GM18505 (cell line): ENCODE results near the gene UBTD2.

Source experiments
- ATAC-seq: cut with Tn5 transposase; IDR thresholded peaks from one replicate; pipeline ENCODE4 v1.9.1; 2021; ENCODE audit not compliant: unreplicated experiment
- POLR2A ChIP-seq: IDR thresholded peaks from 4 replicates; pipeline ENCODE4 v1.6.1; 2011; ENCODE audit warnings: borderline replicate concordance; ENCODE audit not compliant: insufficient read depth, insufficient read length; ENCODE audit errors: extremely low read depth

Gene UBTD2

DNA sequence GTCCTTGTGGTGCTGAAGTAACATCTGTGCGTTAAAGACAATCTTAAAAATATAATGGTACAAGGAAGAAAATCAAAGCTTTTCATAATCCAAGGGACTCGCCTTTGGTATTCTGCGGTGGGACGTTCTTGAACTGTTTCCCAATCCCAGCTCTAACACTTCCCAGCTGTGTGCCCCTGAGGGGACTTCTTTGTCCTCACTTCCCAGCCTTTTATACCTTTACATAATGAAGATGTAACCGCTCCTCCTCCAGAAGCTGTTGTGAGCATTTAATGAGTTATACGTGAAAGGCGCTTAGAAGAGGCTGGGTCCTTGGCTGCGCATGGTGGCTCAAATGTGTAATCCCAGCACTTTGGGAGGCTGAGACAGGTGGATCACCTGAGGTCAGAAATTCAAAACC, 112.4 kb downstream of the UBTD2 start:
- ATAC-seq, result no peak
- TF ChIP-seq POLR2A, result no peak

DNA sequence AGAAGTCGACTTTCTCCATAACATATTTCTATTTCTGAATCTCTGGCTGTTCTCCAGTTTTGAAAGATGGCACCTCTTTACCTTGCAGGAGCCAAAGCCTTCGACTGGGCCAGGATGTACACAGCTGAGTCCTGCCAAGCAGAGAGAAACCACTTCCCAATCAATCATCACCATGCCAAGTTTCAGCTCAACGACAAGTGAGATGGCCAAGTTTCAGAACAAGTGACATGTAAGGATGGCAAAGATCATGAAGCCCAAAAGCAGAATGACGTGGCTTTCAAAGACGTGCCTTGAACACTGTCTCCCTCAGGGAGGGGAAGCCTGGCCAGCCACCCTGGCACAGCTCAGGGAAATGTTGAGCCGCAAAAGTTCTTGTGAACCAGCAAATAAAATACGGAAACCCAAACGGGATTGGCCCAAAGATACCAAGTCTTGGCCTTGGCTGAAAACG, 113.3 kb downstream of the UBTD2 start:
- TF ChIP-seq POLR2A, result no peak
- ATAC-seq, result no peak

DNA sequence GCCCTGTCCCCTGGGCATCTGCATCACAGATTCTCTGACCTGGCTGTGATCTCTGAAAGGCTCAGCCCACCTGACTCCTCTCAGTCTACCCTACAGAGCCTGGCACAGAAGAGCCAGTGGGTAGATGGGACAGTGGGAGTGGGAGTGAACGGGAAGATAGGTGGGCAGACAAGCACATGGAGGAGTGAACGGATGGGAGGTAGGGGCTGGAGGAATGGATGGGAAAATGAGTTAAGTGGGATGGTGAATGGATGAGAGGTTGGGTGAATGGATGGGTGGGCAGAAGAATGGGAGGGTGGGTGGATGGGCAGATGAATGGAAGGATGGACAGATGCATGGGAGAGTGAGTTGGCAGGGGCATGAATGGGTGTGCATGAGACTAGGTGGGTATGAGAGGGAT, 114.3 kb downstream of the UBTD2 start:
- no peak for ATAC-seq
- no peak for TF ChIP-seq POLR2A

DNA sequence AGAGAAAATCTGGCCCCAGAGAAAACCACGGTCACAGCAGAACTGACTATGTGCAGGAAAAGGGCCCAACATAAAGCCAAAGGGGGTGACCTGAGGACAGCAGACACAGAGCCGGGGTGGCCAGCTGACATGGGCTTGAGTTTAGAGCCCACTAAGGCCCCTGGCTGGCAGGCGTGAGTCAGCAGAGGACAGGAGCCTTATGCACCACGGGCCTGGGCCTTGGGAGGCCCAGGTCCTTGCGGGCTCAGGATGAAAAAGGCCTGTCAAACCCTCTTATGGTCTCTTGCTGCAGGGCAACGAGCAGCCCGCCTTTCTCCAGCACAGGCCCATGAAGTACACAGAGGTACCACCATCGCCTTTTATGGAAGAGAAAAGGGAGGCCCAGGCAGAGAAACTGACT, 115.3 kb downstream of the UBTD2 start:
- no peak for TF ChIP-seq POLR2A
- no peak for ATAC-seq

DNA sequence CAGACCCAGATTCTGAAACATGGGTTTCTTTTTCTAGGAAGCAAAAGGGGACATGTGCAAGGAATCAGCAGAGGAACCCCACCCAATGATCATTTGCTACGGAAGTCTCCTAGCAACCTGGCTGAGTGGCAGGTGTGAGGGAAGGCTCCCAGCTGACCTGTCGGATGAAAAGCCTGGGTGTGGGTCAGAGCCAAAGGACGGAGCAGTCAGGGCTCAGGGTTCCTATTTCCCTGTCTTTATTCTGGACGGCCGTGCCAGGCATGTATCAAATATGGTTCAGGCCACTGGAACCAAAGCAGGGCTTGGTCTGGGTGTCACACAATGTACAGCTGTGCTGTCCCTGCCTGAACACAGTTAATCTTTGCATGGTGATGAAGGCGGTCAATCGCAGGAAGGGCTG, 115.7 kb downstream of the UBTD2 start:
- no peak for ATAC-seq
- TF ChIP-seq POLR2A, result no peak

DNA sequence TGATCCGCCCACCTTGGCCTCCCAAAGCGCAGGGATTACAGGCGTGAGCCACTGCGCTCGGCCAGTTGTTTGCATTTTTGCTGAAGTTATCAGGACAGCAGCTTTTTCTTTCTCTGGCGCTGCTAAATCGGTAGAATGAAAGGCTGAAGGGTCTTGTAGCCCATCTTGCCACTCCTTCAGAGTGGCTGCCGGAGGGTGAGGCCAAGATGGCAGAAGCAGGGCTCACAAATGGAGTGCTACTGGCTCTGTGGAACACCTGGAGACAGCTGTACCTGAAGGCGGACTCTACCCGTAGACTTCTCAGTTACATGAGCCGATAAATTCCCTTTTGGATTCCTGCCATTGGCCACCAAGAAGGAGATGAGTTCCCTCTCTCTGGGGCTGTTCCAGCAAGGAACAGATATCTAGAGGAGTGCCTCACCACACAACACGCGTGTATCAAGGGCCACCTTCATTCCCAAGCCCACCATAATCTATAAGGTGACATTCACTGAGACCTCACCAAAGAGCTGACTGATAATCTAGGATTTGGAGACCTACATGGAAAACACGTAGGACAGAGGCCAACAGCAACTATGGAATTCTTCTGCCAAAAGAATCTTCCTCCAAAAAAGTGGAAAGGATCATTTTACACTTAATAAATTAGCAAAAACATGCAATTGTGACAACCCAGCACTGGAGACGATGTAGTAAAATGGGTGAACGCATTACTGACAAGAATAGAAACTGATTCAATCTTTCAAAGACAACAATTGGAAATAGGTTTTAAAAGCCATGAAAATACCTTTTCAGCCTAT, 117.3 kb downstream of the UBTD2 start:
- TF ChIP-seq POLR2A, result no peak
- ATAC-seq, result no peak

DNA sequence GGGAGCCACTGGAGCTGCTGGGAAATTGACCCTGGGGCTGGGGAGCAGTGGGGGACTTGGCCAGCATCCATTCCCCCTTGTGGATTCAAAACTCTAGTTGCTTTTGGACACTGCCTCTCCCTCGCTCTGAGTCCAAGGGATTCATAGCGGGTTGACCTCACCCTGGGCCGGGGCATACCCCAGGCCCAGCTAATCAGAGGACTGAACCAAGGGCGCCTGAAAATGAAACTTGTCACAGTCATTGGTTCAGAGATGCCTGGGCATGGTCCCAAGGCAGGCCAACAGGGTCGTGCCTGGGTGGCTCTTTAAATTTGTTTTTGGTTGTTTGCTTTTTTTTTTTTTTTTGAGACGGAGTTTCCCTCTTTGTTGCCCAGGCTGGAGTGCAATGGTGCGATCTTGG, 118.1 kb downstream of the UBTD2 start:
- TF ChIP-seq POLR2A, result no peak
- ATAC-seq, result peak; percentile 58

DNA sequence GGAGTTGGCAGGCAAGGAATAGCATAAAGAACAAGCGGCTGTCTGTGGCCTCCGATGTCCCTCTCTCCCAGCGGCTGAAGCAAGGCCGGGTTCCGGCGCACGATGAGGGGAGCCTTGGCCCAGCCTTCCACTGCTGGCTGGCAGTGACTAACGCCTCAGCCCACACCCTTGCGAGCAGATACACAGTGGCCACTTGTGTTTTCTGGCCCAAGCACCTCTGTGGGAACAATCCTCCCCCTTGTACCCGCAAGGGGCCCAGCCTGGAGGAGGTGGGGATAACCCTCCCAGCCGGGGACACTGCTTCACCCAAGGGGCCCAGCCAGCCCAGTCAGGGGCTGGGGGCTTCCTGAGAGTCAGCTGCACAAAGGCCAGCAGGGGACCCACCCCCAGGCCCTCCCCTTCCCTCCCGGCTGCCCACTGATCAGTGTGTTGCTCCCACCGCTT, 118.8 kb downstream of the UBTD2 start:
- no peak for TF ChIP-seq POLR2A
- ATAC-seq, result no peak

DNA sequence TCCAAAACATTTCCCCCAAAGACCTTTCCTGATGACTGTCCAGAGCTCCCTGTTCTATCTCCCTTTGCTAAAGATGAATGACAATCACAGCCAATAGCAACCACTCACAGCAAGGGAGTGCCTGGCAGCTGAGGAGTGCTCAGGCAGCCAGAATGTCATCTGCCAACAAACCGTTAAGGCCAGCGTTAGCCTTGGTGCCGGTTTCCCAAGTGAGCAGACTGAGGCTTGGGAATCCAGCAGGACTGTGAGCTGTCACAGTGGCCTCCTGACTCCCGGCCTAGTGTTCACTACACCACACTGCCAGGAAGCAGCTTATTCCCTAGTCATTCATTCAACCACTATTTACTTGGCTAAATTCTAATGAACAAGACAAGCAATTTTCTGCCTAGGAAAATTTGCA, 120.2 kb downstream of the UBTD2 start:
- ATAC-seq, result no peak
- no peak for TF ChIP-seq POLR2A

DNA sequence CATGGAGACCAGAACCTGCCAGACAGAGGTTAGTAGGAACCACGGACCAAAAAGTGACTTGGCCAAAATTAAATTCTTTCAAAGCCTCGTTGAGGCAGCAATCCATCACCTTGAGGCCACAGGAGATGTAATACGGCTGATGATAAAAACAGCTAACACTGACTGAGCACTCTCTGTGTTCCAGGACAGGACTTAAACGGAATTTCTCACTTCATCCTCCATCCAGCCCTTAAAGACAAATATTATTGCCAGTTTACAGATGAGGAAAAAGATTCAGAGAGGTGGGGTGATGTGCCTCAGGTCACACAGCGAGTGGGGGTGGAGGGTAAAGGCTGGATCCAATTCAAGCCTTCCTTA, 120.6 kb downstream of the UBTD2 start:
- no peak for TF ChIP-seq POLR2A
- ATAC-seq, result no peak

DNA sequence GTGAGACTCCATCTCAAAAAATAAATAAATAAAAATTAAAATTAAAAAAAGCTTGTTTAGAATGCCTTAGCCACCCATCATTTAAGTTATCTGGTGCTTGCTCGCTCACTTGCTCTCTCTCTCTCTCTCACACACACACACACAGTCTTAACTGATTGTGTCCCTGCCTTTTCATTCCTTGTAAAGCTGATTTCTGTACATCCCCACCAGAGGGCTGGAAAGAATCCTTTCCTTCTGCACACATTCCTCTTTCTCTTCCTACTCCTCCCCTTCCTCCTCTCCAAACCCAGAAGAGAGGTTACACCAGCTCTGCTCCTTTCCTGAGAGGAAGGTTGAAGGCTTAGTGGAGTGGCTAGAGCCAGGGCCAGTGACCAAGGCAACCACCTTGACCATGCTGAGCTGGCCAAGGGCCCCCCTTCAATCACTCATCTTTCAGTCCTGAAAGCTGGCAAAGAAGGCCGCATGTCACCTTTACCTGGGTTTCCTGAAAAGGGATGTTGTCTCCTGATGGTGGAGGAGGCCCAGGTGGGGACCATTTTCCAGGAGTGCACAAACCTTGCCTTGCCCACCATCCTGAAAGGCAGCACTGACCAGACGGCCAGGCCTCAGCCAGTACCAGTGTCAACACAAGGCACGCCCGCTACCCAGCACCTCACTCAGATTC, 121.1 kb downstream of the UBTD2 start:
- ATAC-seq, result no peak
- TF ChIP-seq POLR2A, result no peak

DNA sequence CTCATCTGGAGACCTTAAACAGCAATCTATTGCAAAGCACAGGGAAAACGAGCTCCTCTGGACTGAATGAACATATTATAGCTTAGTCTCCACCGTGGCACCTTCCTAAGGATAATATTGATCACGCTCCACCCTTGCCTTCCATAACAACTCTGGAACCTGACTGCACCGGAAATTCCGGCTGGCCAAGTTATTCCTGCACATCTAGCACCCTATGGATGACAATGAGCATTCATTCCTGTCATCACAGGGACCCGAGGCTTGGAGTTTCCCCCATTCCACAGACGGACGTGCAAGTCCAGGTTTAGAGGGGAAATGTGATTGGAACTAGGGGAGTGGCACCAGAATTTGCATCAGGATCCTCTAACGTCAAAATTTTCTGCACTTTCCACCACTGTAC, 123.1 kb downstream of the UBTD2 start:
- TF ChIP-seq POLR2A, result no peak
- ATAC-seq, result no peak
